ENCODE data around the gene FGF21.

FGF21 gene

DNA sequence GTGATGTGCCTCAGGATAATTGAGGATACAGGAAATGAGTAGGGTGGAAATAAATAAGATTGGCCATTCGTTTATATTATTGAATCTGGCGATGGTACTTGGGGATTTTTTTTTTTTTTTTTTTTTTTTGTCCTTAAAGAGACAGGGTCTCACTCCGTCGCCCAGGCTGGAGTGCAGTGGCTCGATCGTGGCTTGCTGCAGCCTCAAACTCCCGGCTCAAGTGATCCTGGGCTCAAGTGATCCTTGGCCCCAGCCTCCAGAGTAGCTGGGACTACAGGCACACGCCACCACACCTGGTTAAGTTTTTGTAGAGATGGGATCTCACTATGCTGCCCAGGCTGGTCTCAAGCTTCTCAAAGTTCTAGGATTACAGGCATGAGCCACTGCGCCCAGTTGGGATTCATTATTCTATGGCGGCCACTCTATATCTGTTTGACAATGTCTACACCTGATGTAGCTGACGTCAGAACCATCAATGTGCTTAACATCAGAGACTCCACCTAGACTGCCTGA is 33.1 kb upstream of the FGF21 start:
- TF ChIP-seq, protein P1, sequence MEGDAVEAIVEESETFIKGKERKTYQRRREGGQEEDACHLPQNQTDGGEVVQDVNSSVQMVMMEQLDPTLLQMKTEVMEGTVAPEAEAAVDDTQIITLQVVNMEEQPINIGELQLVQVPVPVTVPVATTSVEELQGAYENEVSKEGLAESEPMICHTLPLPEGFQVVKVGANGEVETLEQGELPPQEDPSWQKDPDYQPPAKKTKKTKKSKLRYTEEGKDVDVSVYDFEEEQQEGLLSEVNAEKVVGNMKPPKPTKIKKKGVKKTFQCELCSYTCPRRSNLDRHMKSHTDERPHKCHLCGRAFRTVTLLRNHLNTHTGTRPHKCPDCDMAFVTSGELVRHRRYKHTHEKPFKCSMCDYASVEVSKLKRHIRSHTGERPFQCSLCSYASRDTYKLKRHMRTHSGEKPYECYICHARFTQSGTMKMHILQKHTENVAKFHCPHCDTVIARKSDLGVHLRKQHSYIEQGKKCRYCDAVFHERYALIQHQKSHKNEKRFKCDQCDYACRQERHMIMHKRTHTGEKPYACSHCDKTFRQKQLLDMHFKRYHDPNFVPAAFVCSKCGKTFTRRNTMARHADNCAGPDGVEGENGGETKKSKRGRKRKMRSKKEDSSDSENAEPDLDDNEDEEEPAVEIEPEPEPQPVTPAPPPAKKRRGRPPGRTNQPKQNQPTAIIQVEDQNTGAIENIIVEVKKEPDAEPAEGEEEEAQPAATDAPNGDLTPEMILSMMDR (conservative IDR thresholded peaks at IDR 0.05), result no peak
- no peak overlapping the region for H3K27ac ChIP-seq

DNA sequence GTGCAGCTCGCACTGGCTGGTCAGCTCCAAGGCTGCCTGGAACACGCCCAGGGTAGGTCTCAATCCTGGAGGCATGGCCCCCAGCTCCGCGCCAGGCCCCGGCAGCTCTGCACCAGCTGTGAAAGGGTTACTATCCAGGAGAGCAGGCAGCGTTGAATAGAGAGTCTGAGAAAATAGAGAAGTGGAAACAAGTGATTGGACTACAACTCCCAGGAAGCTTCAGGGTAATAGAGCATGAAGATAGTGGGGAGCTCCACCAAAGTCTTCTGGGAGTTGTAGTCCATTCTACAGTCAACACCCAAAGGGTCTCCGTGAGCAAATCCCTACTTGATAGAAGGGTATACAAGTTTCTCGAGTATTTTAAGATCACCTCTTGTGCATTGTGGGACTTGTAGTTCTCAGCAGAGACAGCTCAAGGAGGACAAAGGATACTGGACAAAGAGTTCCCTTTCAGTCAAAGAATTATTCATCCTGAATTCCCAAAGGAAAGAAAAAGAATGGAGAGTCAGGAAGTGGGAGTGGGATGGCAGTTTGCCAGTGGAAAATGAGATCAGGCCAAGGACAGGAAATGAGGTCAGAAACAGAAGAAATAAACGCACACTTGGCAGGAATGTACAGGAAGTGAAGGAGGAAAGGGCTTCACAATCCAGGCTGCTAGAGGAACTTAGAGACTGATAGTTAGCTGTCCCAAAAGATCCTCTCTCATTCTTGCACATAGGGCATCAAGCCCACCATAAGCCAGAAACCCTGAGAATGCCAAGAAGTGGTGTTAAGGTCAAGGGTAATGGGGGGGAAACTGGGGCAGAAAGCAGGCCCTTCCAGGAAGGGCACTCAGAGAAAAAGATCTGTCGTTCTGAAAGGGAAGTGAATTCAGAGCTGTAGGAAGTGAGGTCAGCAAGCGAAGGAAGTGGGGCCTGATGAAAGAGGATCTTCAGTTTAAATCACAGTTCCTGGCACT is 30.2 kb upstream of the FGF21 start:
- TF ChIP-seq, protein P1 (conservative IDR thresholded peaks at IDR 0.05), result no peak
- H3K27ac ChIP-seq, result peak overlapping the region; percentile 56

DNA sequence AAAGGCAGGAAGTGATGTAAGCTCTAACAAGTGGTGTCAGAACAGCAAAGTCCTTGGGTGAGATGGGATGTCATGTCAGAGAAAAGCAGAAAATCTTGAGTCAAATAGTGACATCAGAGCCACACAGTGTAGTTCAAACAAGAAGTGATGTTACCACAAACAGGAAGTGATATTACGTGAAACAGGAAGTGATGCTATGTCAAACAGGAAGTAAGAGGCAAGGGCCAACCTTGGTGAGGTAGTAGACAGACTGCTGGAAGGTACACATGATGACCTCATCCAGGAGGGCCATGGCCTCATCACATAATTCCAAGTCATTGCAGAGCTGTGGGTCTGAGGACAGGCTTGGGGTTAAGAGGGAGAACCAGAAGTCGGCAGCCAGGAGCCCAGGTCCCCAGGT is 28.8 kb upstream of the FGF21 start:
- H3K27ac ChIP-seq, result no peak overlapping the region
- TF ChIP-seq, protein P1 (conservative IDR thresholded peaks at IDR 0.05), result no peak

DNA sequence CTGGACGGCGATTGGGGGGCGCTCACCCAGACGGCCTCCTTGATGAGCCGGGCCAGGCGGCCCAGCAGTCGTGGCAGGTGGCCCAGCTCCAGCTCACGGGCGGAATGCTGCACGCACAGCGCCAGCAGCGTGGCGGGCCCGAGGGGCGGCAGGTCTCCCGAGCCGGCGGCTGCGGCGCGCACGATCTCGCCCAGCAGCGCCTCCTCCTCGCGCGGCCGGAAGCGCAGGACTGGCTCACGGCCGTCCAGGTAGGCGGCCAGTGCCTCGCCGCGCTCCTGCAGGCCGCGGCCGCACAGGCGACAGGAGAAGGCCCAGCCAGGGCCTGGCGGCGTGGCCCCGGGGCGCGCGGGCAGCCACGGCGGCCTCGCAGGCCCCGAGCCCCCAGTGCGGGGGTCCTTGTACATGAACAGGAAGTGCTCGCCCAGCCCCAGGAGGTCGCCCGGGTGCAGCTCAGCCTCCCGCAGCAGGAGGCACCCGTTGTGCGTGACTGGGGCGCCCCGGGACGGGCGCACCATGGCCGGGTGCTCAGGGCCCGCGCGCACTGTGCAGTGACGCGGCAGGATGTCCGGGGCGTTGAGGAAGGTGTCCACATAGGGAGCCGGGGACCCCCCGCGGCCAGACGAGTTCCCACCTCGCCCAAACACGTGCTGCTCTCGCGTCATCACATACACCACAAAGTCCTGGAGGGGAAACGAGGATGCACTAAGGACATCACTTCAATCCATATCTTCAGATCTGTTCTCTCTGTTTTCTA is 26.2 kb upstream of the FGF21 start:
- TF ChIP-seq, protein P1 (conservative IDR thresholded peaks at IDR 0.05), result no peak
- H3K27ac ChIP-seq, result no peak overlapping the region

DNA sequence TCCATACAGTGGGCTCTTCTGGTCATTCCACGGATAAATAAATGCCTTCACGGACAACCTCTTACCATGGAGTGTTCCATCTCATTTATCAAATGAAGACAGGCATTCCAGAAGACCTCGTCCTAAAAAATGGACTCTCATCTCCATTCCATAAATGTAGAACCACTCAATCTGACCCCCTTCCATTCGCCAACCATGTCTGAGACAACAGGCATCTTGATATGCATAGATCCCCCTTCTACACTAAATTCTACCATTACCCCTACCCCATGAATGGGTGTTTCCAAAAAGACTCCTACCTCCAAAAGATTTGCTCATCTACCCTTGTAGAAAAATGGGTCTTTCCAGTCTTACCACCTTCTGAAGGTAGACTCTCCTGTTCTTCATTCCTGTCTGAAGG is 23.9 kb upstream of the FGF21 start:
- H3K27ac ChIP-seq, result no peak overlapping the region
- TF ChIP-seq, protein P1 (conservative IDR thresholded peaks at IDR 0.05), result no peak

DNA sequence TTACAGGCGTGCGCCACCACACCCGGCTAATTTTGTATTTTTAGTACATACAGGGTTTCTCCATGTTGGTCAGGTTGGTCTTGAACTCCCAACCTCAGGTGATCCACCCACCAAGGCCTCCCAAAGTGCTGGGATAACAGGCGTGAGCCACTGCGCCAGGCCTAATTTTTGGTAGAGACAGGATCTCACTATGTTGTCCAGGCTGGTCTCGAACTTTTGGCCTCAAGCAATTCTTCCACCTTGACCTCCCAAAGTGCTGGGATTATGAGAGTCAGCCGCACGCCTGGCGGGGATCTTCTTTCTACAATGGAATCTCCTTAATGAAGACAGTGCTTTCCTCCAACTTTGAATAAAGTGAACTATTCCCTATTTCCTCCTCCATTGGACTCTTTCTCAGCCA is 20.7 kb upstream of the FGF21 start:
- no peak overlapping the region for H3K27ac ChIP-seq
- TF ChIP-seq, protein P1 (conservative IDR thresholded peaks at IDR 0.05), result no peak

DNA sequence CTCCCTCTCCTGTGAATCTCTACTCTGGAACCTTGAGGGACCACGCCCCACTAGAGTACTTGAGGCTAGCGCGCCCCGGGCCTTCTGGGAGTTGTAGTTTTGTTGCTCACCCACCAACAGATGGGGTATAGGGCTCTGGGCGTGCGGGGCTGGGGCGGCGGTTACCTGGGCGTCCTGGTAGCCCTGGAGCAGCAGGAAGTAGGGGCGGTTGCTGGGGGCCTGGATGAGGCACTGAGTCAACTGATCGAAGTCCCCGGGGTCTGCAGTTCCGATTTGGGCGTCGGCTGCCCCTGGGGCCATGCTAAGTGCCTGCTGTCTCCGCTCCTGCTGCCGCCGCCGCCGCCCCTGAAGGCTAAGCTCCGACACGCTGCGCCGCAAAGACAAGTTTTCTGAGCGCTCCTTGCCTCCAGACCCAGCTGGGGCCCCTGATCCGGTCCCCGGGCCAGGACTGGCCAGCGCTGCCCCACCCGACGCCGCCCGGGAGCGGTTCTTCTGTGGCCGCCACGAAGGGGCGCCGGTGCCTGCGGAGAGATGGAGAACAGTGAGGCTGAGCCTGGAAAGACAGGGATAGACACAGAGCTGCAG is 20.2 kb upstream of the FGF21 start:
- no peak overlapping the region for H3K27ac ChIP-seq

More for the DNA sequence above, 20.2 kb upstream of the FGF21 start:
- TF ChIP-seq, protein P1 (conservative IDR thresholded peaks at IDR 0.05), result no peak

Data from VCaP (cell line).